GM12873 (cell line): Measurements from ENCODE around the gene TIGD1.

Experiments
- TF ChIP-seq, protein P1 (sequence below): IDR thresholded peaks from 2 replicates; pipeline ENCODE4 v1.5.1; 2012; ENCODE audit warnings: low read depth, mild to moderate bottlenecking, moderate library complexity, low read length, control low read depth; ENCODE audit not compliant: insufficient read depth; ENCODE audit errors: missing control alignments

The TIGD1 gene

DNA sequence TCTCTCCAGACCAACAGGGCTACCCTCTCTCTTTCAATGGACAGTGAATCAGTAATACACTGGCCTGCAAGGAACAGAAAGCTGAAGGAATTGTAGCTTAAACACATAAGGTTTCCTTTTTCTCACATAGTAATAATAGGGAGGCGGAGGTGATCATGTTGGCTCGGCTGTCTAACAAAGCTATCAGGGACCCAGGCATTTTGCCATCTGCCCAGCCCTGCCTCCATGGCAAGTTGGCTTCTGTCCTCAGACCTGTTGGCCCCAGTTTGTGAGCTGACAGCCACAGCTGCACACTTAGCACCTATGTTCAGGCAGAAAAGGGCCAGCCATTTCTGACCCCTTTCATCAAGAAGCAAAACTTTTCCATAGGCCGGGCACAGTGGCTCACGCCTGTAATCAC lies 12.9 kb downstream of the TIGD1 start:
- TF ChIP-seq, protein P1, sequence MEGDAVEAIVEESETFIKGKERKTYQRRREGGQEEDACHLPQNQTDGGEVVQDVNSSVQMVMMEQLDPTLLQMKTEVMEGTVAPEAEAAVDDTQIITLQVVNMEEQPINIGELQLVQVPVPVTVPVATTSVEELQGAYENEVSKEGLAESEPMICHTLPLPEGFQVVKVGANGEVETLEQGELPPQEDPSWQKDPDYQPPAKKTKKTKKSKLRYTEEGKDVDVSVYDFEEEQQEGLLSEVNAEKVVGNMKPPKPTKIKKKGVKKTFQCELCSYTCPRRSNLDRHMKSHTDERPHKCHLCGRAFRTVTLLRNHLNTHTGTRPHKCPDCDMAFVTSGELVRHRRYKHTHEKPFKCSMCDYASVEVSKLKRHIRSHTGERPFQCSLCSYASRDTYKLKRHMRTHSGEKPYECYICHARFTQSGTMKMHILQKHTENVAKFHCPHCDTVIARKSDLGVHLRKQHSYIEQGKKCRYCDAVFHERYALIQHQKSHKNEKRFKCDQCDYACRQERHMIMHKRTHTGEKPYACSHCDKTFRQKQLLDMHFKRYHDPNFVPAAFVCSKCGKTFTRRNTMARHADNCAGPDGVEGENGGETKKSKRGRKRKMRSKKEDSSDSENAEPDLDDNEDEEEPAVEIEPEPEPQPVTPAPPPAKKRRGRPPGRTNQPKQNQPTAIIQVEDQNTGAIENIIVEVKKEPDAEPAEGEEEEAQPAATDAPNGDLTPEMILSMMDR = no peak

DNA sequence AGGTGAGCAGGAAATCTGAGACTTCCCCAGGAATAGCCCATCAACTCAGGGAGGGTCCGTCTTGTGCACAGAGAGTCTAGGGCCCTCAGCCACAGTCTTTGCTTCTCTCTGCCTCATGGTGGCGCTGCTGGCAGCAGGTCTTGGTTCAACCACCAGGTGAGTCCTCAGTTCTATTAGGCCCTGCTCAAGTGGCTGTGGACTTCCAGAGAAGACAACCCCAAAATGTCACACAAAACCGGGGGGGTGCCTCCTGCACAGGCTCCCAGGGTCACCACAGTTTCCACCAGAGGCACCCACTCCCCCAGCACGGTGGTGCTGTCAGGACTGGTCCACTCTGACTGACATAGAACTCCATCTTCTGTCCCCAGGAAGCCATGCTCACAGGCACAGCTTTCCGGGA lies 13.3 kb downstream of the TIGD1 start:
- TF ChIP-seq, protein P1 = peak; percentile 57

DNA sequence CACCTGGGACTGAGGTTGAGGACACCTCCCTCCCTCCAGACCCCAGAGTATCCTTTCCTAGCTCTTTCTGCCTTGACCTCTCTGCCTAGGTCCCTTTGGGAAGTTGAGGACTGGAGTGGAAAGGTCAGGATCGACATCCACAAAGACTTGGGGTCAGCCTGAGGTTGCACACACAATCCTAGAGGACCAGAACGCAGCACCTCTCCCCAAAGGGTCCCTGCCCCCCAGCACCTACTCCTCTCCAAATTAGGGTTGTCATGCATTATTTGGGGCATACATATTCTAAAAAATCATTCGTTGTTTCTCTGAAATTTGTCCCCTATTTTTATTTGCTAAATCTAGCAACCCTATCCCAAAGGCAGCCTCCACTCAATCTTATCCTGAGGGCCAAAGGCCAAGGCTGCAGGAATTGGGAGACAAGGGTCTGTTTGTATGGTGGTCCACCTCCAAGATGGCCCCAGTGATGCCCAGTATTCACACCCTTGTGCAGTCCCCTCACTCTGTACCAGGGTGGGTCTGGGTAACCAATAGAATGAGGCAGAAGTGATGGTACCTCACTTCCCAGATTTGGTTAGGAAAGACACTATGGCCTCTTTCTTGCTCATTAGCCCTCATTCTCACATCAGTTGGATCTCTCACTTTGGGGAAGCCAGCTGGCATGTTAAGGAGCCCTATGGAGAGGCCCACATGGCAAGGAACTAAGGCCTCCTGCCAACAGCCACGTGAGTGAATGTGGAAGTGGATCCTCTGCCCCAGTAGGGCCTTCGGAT lies 14.4 kb downstream of the TIGD1 start:
- TF ChIP-seq, protein P1 = no peak

GRCh38 chr2:232534940-232535651 lies 15.3 kb downstream of the TIGD1 start:
- TF ChIP-seq, protein P1 = no peak

- TF ChIP-seq, protein P1 = no peak
These were observed 16.2 kb downstream of the TIGD1 start for GRCh38 chr2:232533944-232534710.

DNA sequence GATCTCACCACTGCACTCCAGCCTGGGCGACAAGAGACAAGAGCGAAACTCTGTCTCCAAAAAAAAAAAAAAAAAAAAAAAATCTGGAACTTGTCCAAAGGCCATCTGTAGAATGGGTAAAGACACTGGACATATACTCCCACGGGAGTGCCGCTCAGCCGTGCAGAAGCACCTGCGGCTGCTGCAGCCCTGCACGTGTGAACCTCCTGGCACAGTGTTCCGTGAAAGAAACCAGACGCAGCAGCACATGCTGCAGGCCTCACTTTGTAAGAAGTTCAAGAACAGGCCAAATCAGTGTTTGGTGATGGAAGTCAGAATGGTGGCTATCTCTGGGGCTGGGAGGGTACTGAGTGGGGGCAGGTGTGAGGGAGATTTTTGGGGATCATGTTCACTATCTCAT lies 17.9 kb downstream of the TIGD1 start:
- TF ChIP-seq, protein P1 = no peak
